Measurements from ENCODE around the gene FUT4.

FUT4 gene

GRCh38 chr11:94536386-94536785 lies 7.3 kb upstream of the FUT4 start:
- Mint-ChIP-seq H3K9me3 (no peaks in the 10 kb centered on the region), H3K36me3 (ENCODE audit: low read depth) (no peaks in the 10 kb centered on the region), H3K27ac (no peak overlapping the region), H3K27me3 (ENCODE audit: low read depth) (peaks cover 6% of the 10 kb centered on the region), H3K4me1 (no peaks in the 10 kb centered on the region), H3K4me3 (no peak overlapping the region)
- no peak for TF ChIP-seq CTCF (IDR thresholded peaks at IDR 0.05; ENCODE audit: unreplicated experiment in 3 of 3)

DNA sequence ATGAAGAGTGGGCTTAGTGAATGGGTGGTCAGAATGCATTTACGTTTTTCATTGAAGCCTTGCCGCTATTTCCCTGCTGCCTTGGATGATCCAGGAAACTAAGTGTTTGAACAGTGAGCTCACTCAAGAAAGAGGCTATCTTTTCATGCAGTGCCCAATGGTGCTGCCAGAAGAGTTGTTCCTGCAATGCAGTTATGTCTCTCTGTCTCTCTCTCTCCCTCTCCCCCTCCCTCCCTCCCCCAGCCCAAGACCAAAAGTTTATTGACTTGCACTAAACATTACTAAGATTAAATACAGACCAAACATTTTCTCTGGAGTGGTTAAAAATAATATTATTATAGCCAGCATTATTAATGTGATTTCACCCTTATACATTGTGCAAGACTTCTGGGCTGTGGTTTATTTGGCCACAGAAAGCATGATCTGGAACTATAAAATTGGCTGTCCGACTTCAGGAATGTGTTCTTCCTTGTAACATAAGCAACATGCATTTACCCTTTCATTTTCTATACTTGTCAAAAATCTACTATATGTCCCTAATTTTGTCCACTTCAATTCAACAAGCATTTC lies 6.6 kb upstream of the FUT4 start:
- H3K27ac Mint-ChIP-seq = no peak overlapping the region
- peaks cover 11% of the 10 kb centered on the region for H3K27me3 Mint-ChIP-seq (ENCODE audit: low read depth)
- no peak overlapping the region for H3K4me3 Mint-ChIP-seq
- H3K4me1 Mint-ChIP-seq = no peaks in the 10 kb centered on the region
- no peaks in the 10 kb centered on the region for H3K9me3 Mint-ChIP-seq
- no peak for TF ChIP-seq CTCF (IDR thresholded peaks at IDR 0.05; ENCODE audit: unreplicated experiment in 3 of 3)
- H3K36me3 Mint-ChIP-seq (ENCODE audit: low read depth) = no peaks in the 10 kb centered on the region

- no peaks in the 10 kb centered on the region for H3K36me3 Mint-ChIP-seq (ENCODE audit: low read depth)
- TF ChIP-seq CTCF (IDR thresholded peaks at IDR 0.05; ENCODE audit: unreplicated experiment in 3 of 3) = no peak
- peaks cover 11% of the 10 kb centered on the region for H3K27me3 Mint-ChIP-seq (ENCODE audit: low read depth)
- peaks cover 12% of the 10 kb centered on the region for H3K4me1 Mint-ChIP-seq
- no peaks in the 10 kb centered on the region for H3K9me3 Mint-ChIP-seq
- no peak overlapping the region for H3K4me3 Mint-ChIP-seq
- H3K27ac Mint-ChIP-seq = no peak overlapping the region
Observed at GRCh38 chr11:94539420-94539819, 4.3 kb upstream of the FUT4 start.

DNA sequence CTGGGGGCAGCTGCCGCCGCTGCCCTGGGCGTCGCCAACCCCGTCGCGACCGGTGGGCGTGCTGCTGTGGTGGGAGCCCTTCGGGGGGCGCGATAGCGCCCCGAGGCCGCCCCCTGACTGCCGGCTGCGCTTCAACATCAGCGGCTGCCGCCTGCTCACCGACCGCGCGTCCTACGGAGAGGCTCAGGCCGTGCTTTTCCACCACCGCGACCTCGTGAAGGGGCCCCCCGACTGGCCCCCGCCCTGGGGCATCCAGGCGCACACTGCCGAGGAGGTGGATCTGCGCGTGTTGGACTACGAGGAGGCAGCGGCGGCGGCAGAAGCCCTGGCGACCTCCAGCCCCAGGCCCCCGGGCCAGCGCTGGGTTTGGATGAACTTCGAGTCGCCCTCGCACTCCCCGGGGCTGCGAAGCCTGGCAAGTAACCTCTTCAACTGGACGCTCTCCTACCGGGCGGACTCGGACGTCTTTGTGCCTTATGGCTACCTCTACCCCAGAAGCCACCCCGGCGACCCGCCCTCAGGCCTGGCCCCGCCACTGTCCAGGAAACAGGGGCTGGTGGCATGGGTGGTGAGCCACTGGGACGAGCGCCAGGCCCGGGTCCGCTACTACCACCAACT lies 1.0 kb downstream of the FUT4 start:
- H3K27ac Mint-ChIP-seq = no peak overlapping the region
- peaks cover 11% of the 10 kb centered on the region for H3K27me3 Mint-ChIP-seq (ENCODE audit: low read depth)
- peak overlapping the region; percentile 80 to 88 (median 80) for H3K4me3 Mint-ChIP-seq
- H3K9me3 Mint-ChIP-seq = no peaks in the 10 kb centered on the region
- H3K36me3 Mint-ChIP-seq (ENCODE audit: low read depth) = peaks cover 13% of the 10 kb centered on the region
- H3K4me1 Mint-ChIP-seq = peaks cover 43% of the 10 kb centered on the region
- no peak for TF ChIP-seq CTCF (IDR thresholded peaks at IDR 0.05; ENCODE audit: unreplicated experiment in 3 of 3)

DNA sequence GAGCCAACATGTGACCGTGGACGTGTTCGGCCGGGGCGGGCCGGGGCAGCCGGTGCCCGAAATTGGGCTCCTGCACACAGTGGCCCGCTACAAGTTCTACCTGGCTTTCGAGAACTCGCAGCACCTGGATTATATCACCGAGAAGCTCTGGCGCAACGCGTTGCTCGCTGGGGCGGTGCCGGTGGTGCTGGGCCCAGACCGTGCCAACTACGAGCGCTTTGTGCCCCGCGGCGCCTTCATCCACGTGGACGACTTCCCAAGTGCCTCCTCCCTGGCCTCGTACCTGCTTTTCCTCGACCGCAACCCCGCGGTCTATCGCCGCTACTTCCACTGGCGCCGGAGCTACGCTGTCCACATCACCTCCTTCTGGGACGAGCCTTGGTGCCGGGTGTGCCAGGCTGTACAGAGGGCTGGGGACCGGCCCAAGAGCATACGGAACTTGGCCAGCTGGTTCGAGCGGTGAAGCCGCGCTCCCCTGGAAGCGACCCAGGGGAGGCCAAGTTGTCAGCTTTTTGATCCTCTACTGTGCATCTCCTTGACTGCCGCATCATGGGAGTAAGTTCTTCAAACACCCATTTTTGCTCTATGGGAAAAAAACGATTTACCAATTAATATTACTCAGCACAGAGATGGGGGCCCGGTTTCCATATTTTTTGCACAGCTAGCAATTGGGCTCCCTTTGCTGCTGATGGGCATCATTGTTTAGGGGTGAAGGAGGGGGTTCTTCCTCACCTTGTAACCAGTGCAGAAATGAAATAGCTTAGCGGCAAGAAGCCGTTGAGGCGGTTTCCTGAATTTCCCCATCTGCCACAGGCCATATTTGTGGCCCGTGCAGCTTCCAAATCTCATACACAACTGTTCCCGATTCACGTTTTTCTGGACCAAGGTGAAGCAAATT lies 1.8 kb downstream of the FUT4 start:
- Mint-ChIP-seq H3K27ac (peak overlapping the region; percentile 19 to 76 (median 75)), H3K36me3 (ENCODE audit: low read depth) (peaks cover 13% of the 10 kb centered on the region), H3K4me1 (peaks cover 43% of the 10 kb centered on the region), H3K9me3 (no peaks in the 10 kb centered on the region), H3K4me3 (peak overlapping the region; percentile 80 to 88 (median 80)), H3K27me3 (ENCODE audit: low read depth) (peaks cover 11% of the 10 kb centered on the region)
- no peak for TF ChIP-seq CTCF (IDR thresholded peaks at IDR 0.05; ENCODE audit: unreplicated experiment in 3 of 3)
